Neural progenitor cell (in vitro differentiated cells): ENCODE data around the gene HLA-DMA. TPM values are rescaled to one million over a fixed set of nuclear protein-coding genes. Genes with fewer than 3 reads are reported as not detected.

Experiments used
- DNase-seq: peaks from one replicate; pipeline ENCODE4 v3.0.0-alpha.2; 2016; ENCODE audit warnings: low spot score
- H2AFZ ChIP-seq: fragments of 200-600 bp; sonication (generic); replicated peaks from 2 replicates; pipeline ENCODE4 v1.6.1; 2016; ENCODE audit warnings: antibody characterized with exemption
- H3F3A ChIP-seq: fragments of 200-600 bp; sonication (generic); 2 replicates; pipeline ENCODE4 v1.6.1; 2016; ENCODE audit warnings: antibody characterized with exemption, low read depth
- H3K27ac ChIP-seq: fragments of 200-600 bp; sonication (generic); 2 replicates; pipeline ENCODE4 v1.5.1; 2016; ENCODE audit warnings: mild to moderate bottlenecking
- H3K27me3 ChIP-seq: fragments of 200-600 bp; sonication (generic); 2 replicates; pipeline ENCODE4 v1.6.1; 2016; ENCODE audit warnings: mild to moderate bottlenecking, moderate library complexity
- H3K36me3 ChIP-seq: fragments of 200-600 bp; sonication (generic); 2 replicates; pipeline ENCODE4 v1.5.1; 2016
- H3K4me1 ChIP-seq: fragments of 200-600 bp; sonication (generic); 2 replicates; pipeline ENCODE4 v1.6.1; 2016; ENCODE audit warnings: mixed run types
- H3K4me2 ChIP-seq: fragments of 200-600 bp; sonication (generic); 2 replicates; pipeline ENCODE4 v1.6.1; 2016
- H3K4me3 ChIP-seq: fragments of 200-600 bp; sonication (generic); 2 replicates; pipeline ENCODE4 v1.5.1; 2016
- H3K79me2 ChIP-seq: fragments of 200-600 bp; sonication (generic); 2 replicates; pipeline ENCODE4 v1.6.1; 2016; ENCODE audit warnings: low read depth
- H3K9ac ChIP-seq: fragments of 200-600 bp; sonication (generic); 2 replicates; pipeline ENCODE4 v1.6.1; 2016
- H3K9me3 ChIP-seq: fragments of 200-600 bp; sonication (generic); 2 replicates; pipeline ENCODE4 v1.5.1; 2016; ENCODE audit warnings: low read depth
- H4K20me1 ChIP-seq: fragments of 200-600 bp; sonication (generic); 2 replicates; pipeline ENCODE4 v1.6.1; 2016; ENCODE audit warnings: low read depth
- H3K27ac Mint-ChIP-seq: 3 replicates; pipeline ENCODE4 v1.8.0; 2021; ENCODE audit warnings: mixed read lengths
- H3K27me3 Mint-ChIP-seq: 2 replicates; pipeline ENCODE4 v1.8.0; 2022; ENCODE audit warnings: low read depth, mild to moderate bottlenecking, inconsistent platforms, moderate library complexity, mixed read lengths; ENCODE audit not compliant: insufficient read depth
- H3K36me3 Mint-ChIP-seq: 3 replicates; pipeline ENCODE4 v1.8.0; 2021; ENCODE audit warnings: mixed read lengths
- H3K4me1 Mint-ChIP-seq: 3 replicates; pipeline ENCODE4 v1.8.0; 2021; ENCODE audit warnings: mixed read lengths
- H3K4me3 Mint-ChIP-seq: 3 replicates; pipeline ENCODE4 v1.8.0; 2021; ENCODE audit warnings: mild to moderate bottlenecking, moderate library complexity, mixed read lengths
- H3K9me3 Mint-ChIP-seq: 3 replicates; pipeline ENCODE4 v1.8.0; 2020; ENCODE audit warnings: mixed read lengths
- CTCF ChIP-seq: fragments of 200-600 bp; sonication (generic); IDR thresholded peaks from 2 replicates; pipeline ENCODE4 v1.5.1; 2017; ENCODE audit warnings: antibody characterized with exemption, mild to moderate bottlenecking
- EZH2 ChIP-seq: fragments of 200-600 bp; sonication (generic); IDR thresholded peaks from 2 replicates; pipeline ENCODE4 v1.6.1; 2017; ENCODE audit warnings: antibody characterized with exemption, mild to moderate bottlenecking, moderate library complexity
- EZH2phosphoT487 ChIP-seq: fragments of 200-600 bp; sonication (generic); IDR thresholded peaks from 2 replicates; pipeline ENCODE4 v1.6.1; 2017; ENCODE audit warnings: antibody characterized with exemption
- total RNA-seq: library from RNA; depleted of rRNA; stranded (reverse); fragments of >200 nt; gene quantifications from 2 replicates; pipeline ENCODE4 v1.2.3, GENCODE V29; 2015; ENCODE audit warnings: low replicate concordance

Gene HLA-DMA
- total RNA-seq, 1 donor from 2014 or later: 11.9 TPM

GRCh38 chr6:32947552-32948465, 5.1 kb downstream of the HLA-DMA start:
- DNase-seq: peak; percentile 78
- no peak overlapping the region for H3K4me2 ChIP-seq
- H3K9me3 Mint-ChIP-seq: peaks cover 8% of the 10 kb centered on the region

GRCh38 chr6:32946893-32947292, 6.0 kb downstream of the HLA-DMA start:
- Histone ChIP-seq H3K4me1 (no peaks in the 10 kb centered on the region), H3K79me2 (no peaks in the 10 kb centered on the region), H3K4me3 (no peak overlapping the region), H3K9ac (no peak overlapping the region), H3K36me3 (no peaks in the 10 kb centered on the region), H3K27me3 (no peaks in the 10 kb centered on the region), H2AFZ (no peak overlapping the region), H3K9me3 (no peaks in the 10 kb centered on the region), H4K20me1 (no peaks in the 10 kb centered on the region), H3F3A (no peaks in the 10 kb centered on the region), H3K27ac (no peak overlapping the region), H3K4me2 (no peak overlapping the region)
- TF ChIP-seq CTCF: no peak
- no peak for TF ChIP-seq EZH2phosphoT487
- TF ChIP-seq EZH2: no peak
- Mint-ChIP-seq H3K4me3 (no peak overlapping the region), H3K36me3 (no peaks in the 10 kb centered on the region), H3K4me1 (no peaks in the 10 kb centered on the region), H3K27me3 (peaks cover 15% of the 10 kb centered on the region), H3K9me3 (peaks cover 8% of the 10 kb centered on the region), H3K27ac (no peak overlapping the region)
- DNase-seq: no peak

More at GRCh38 chr6:32947552-32948465, 5.1 kb downstream of the HLA-DMA start:
- Mint-ChIP-seq H3K4me1 (peaks cover 2% of the 10 kb centered on the region), H3K36me3 (no peaks in the 10 kb centered on the region), H3K27ac (no peak overlapping the region), H3K27me3 (peaks cover 15% of the 10 kb centered on the region), H3K4me3 (no peak overlapping the region)
- Histone ChIP-seq H3F3A (no peaks in the 10 kb centered on the region), H3K4me3 (no peak overlapping the region), H4K20me1 (no peaks in the 10 kb centered on the region), H3K27me3 (no peaks in the 10 kb centered on the region), H3K36me3 (no peaks in the 10 kb centered on the region), H3K4me1 (no peaks in the 10 kb centered on the region), H3K27ac (no peak overlapping the region), H3K9ac (no peak overlapping the region), H3K79me2 (no peaks in the 10 kb centered on the region), H3K9me3 (no peaks in the 10 kb centered on the region), H2AFZ (no peak overlapping the region)
- TF ChIP-seq EZH2phosphoT487 (no peak), CTCF (peak; percentile 79)

GRCh38 chr6:32945953-32946352, 6.9 kb downstream of the HLA-DMA start:
- no peaks in the 10 kb centered on the region for H3K27me3 ChIP-seq
- Mint-ChIP-seq H3K4me1 (peaks cover 7% of the 10 kb centered on the region), H3K36me3 (no peaks in the 10 kb centered on the region), H3K27ac (no peak overlapping the region), H3K27me3 (peaks cover 14% of the 10 kb centered on the region), H3K9me3 (peaks cover 8% of the 10 kb centered on the region), H3K4me3 (no peak overlapping the region)
- no peaks in the 10 kb centered on the region for H3F3A ChIP-seq
- H3K36me3 ChIP-seq: no peaks in the 10 kb centered on the region
- no peak overlapping the region for H3K4me2 ChIP-seq
- TF ChIP-seq EZH2phosphoT487: no peak
- no peak for TF ChIP-seq CTCF
- no peak for TF ChIP-seq EZH2
- no peaks in the 10 kb centered on the region for H3K9me3 ChIP-seq
- H3K79me2 ChIP-seq: no peaks in the 10 kb centered on the region
- no peak overlapping the region for H3K9ac ChIP-seq
- H3K4me3 ChIP-seq: no peak overlapping the region
- no peaks in the 10 kb centered on the region for H4K20me1 ChIP-seq
- peaks cover 6% of the 10 kb centered on the region for H3K4me1 ChIP-seq
- H2AFZ ChIP-seq: no peak overlapping the region
- no peak overlapping the region for H3K27ac ChIP-seq
- no peak for DNase-seq
